HG03571 (cell line): ENCODE data around the gene NDE1.

Experiments
- ATAC-seq: cut with Tn5 transposase; IDR thresholded peaks from one replicate; pipeline ENCODE4 v1.9.1; 2021; ENCODE audit not compliant: unreplicated experiment

The NDE1 gene

GRCh38 chr16:15765116-15765515 lies 115.1 kb downstream of the NDE1 start:
- ATAC-seq, result no peak

GRCh38 chr16:15765880-15766279 lies 115.8 kb downstream of the NDE1 start:
- peak; percentile 85 for ATAC-seq

GRCh38 chr16:15766918-15767317 lies 116.9 kb downstream of the NDE1 start:
- no peak for ATAC-seq

GRCh38 chr16:15768201-15768600 lies 118.2 kb downstream of the NDE1 start:
- no peak for ATAC-seq

GRCh38 chr16:15769239-15769638 lies 119.2 kb downstream of the NDE1 start:
- no peak for ATAC-seq

- ATAC-seq, result no peak
Measured at GRCh38 chr16:15770107-15770506, 120.1 kb downstream of the NDE1 start.

- ATAC-seq, result no peak
Measured at GRCh38 chr16:15770512-15770911, 120.5 kb downstream of the NDE1 start.

GRCh38 chr16:15771694-15772093 lies 121.6 kb downstream of the NDE1 start:
- ATAC-seq, result no peak

GRCh38 chr16:15772579-15773293 lies 122.7 kb downstream of the NDE1 start:
- no peak for ATAC-seq

- no peak for ATAC-seq
Measured at GRCh38 chr16:15773968-15774367, 123.9 kb downstream of the NDE1 start.

- ATAC-seq, result no peak
Measured at GRCh38 chr16:15775209-15775608, 125.2 kb downstream of the NDE1 start.

GRCh38 chr16:15775663-15776304 lies 125.7 kb downstream of the NDE1 start:
- no peak for ATAC-seq
